ENCODE data around the gene GALNT17. TPM values are rescaled to one million over a fixed set of nuclear protein-coding genes. Genes with fewer than 3 reads are reported as not detected.
A peak's percentile ranks its signal among the peaks of the same experiment; 100 is the strongest.

GALNT17 gene
- total and polyA plus RNA-seq, 2 experiments from 2014 or later: 11.1 to 65.6 TPM

GRCh38 chr7:71385330-71385729 is 253.4 kb downstream of the GALNT17 start:
- ATAC-seq (peak; percentile 61), DNase-seq (ENCODE audit: low spot score) (peak; percentile 20)

More at GRCh38 chr7:71385330-71385729, 253.4 kb downstream of the GALNT17 start:
- TF ChIP-seq NANOG (IDR thresholded peaks at IDR 0.05; ENCODE audit: borderline replicate concordance): no peak
- TF ChIP-seq ZNF462 (CRISPR knock-in tag; IDR thresholded peaks at IDR 0.05): no peak
- TF ChIP-seq JUNB (IDR thresholded peaks at IDR 0.05; ENCODE audit: unreplicated experiment): no peak
- TF ChIP-seq ZNF331 (CRISPR knock-in tag; IDR thresholded peaks at IDR 0.05; ENCODE audit: low read depth): no peak
- no peak for TF ChIP-seq EZH2phosphoT487 (IDR thresholded peaks at IDR 0.05; ENCODE audit: unreplicated experiment)
- no peak for TF ChIP-seq ZNF114 (CRISPR knock-in tag; IDR thresholded peaks at IDR 0.05)
- TF ChIP-seq ETS1 (IDR thresholded peaks at IDR 0.05): no peak
- no peak for TF ChIP-seq CTCF (conservative IDR thresholded peaks at IDR 0.05; ENCODE audit: low read depth in 2 of 2)
- TF ChIP-seq POLR2AphosphoS5 (IDR thresholded peaks at IDR 0.05; ENCODE audit: low read depth): no peak
- TF ChIP-seq REST (IDR thresholded peaks at IDR 0.05; ENCODE audit: unreplicated experiment): no peak
- TF ChIP-seq CREB1 (CRISPR knock-in tag; IDR thresholded peaks at IDR 0.05; ENCODE audit: low read depth): no peak
- TF ChIP-seq EZH2 (IDR thresholded peaks at IDR 0.05; ENCODE audit: low read depth, unreplicated experiment): no peak
- no peak for TF ChIP-seq STAT1 (IDR thresholded peaks at IDR 0.05; ENCODE audit: unreplicated experiment)
- H3K4me3 Mint-ChIP-seq: no peak overlapping the region
- Histone ChIP-seq H4K20me1 (replicated peaks; ENCODE audit: insufficient read depth) (no peaks in the 10 kb centered on the region; the same call in 1 of the 2 replicates), H3K36me3 (ENCODE audit: insufficient read depth) (no peaks in the 10 kb centered on the region), H3K27me3 (ENCODE audit: insufficient read depth) (no peaks in the 10 kb centered on the region), H3K4me1 (ENCODE audit: insufficient read depth) (no peaks in the 10 kb centered on the region), H3K4me3 (no peak overlapping the region), H3K9me2 (ENCODE audit: insufficient read depth) (peaks cover 4% of the 10 kb centered on the region; the same call in 1 of the 2 replicates), H3K27ac (ENCODE audit: low read depth) (no peak overlapping the region), H2AFZ (no peak overlapping the region), H3K4me2 (no peak overlapping the region), H3K79me2 (replicated peaks; ENCODE audit: insufficient read depth) (peaks cover 29% of the 10 kb centered on the region; the same call in 1 of the 2 replicates), H3F3A (replicated peaks; ENCODE audit: low read depth) (no peaks in the 10 kb centered on the region)
- peaks cover 29% of the 10 kb centered on the region for H3K36me3 Mint-ChIP-seq (ENCODE audit: low read depth)
- H3K27me3 Mint-ChIP-seq (ENCODE audit: insufficient read depth, low read depth, poor library complexity): peaks cover 6% of the 10 kb centered on the region
- H3K9me3 Mint-ChIP-seq: peaks cover 11% of the 10 kb centered on the region
- H3K27ac Mint-ChIP-seq: no peak overlapping the region
- peaks cover 20% of the 10 kb centered on the region; the same call in 2 of the 3 replicates for H3K4me1 Mint-ChIP-seq

Measured in GM23338 (cell line).